Lower lobe of right lung (tissue), 2 donors: ENCODE measurements around the gene SLC25A22. TPM values are rescaled to one million over a fixed set of nuclear protein-coding genes. Genes with fewer than 3 reads are reported as not detected.

Source experiments
- ATAC-seq, 2 donors: fragments of 200-7000 bp; cut with Tn5 transposase; one replicate each; pipeline ENCODE4 v1.9.1; 2020 to 2022; ENCODE audit warnings: mild to moderate bottlenecking in 2 of 2, moderate library complexity in 2 of 2
- DNase-seq: peaks from one replicate; pipeline ENCODE4 v3.0.0-alpha.2; 2020
- H3K27ac ChIP-seq: fragments of 200-600 bp; one replicate; pipeline ENCODE4 v1.8.0; 2022
- H3K27me3 ChIP-seq: fragments of 200-600 bp; one replicate; pipeline ENCODE4 v1.8.0; 2022; ENCODE audit warnings: low read depth
- H3K36me3 ChIP-seq: fragments of 200-600 bp; one replicate; pipeline ENCODE4 v1.8.0; 2022; ENCODE audit warnings: mild to moderate bottlenecking
- H3K4me1 ChIP-seq: fragments of 200-600 bp; one replicate; pipeline ENCODE4 v1.8.0; 2022
- H3K4me3 ChIP-seq: fragments of 200-600 bp; one replicate; pipeline ENCODE4 v1.8.0; 2022; ENCODE audit warnings: mild to moderate bottlenecking
- H3K9me3 ChIP-seq: fragments of 200-600 bp; one replicate; pipeline ENCODE4 v1.8.0; 2022
- CTCF ChIP-seq: fragments of 200-600 bp; IDR thresholded peaks from one replicate; pipeline ENCODE4 v1.8.0; 2022; ENCODE audit warnings: antibody characterized with exemption, mild to moderate bottlenecking
- intact Hi-C: fragments of 100-400 bp; cut with DNase I; formaldehyde crosslinking; loops from one replicate; pipeline ENCODE4 v1.11.0; 2022
- total RNA-seq: library from RNA; stranded (reverse); fragmentation: NEBNext Ultra II Directional; extraction: Animal tissue kit (Norgen Biotek cat#: 25700); gene quantifications from one replicate; pipeline ENCODE4 v1.2.1, GENCODE V29; 2021
- donor health status: DM: no; HTN: yes; CAD: no; lungs with severe emphysema.

SLC25A22 gene
- total RNA-seq, 1 donor from 2014 or later, result 18.2 TPM

- Histone ChIP-seq H3K4me1 (peaks cover 37% of the 10 kb centered on the region), H3K4me3 (peak overlapping the region; percentile 80), H3K27me3 (no peaks in the 10 kb centered on the region), H3K27ac (peak overlapping the region; percentile 81), H3K9me3 (no peaks in the 10 kb centered on the region), H3K36me3 (peaks cover 40% of the 10 kb centered on the region)
- DNase-seq, result peak; percentile 90
- peak; percentile 82 to 84 for ATAC-seq
- TF ChIP-seq CTCF, result no peak
- intact Hi-C loops, result no loop called here
Measured at GRCh38 chr11:795634-796564, 2.2 kb downstream of the SLC25A22 start.

GRCh38 chr11:794766-795633, 3.1 kb downstream of the SLC25A22 start:
- Histone ChIP-seq H3K27me3 (peaks cover under 1% of the 10 kb centered on the region), H3K27ac (peak overlapping the region; percentile 81), H3K4me1 (peaks cover 37% of the 10 kb centered on the region), H3K9me3 (no peaks in the 10 kb centered on the region), H3K4me3 (peak overlapping the region; percentile 80), H3K36me3 (peaks cover 31% of the 10 kb centered on the region)
- DNase-seq (no peak), ATAC-seq (peak; percentile 11 to 57)
- intact Hi-C loops, result no loop called here
- TF ChIP-seq CTCF, result no peak

GRCh38 chr11:794013-794765, 3.9 kb downstream of the SLC25A22 start:
- intact Hi-C loops, result no loop called here
- DNase-seq (no peak), ATAC-seq (no peak)
- TF ChIP-seq CTCF, result no peak
- Histone ChIP-seq H3K4me1 (peaks cover 37% of the 10 kb centered on the region), H3K36me3 (peaks cover 23% of the 10 kb centered on the region), H3K27ac (no peak overlapping the region), H3K27me3 (peaks cover 9% of the 10 kb centered on the region), H3K4me3 (peak overlapping the region; percentile 80), H3K9me3 (no peaks in the 10 kb centered on the region)

- Histone ChIP-seq H3K27me3 (peaks cover 15% of the 10 kb centered on the region), H3K9me3 (no peaks in the 10 kb centered on the region), H3K27ac (no peak overlapping the region), H3K4me1 (peaks cover 36% of the 10 kb centered on the region), H3K4me3 (no peak overlapping the region), H3K36me3 (peaks cover 20% of the 10 kb centered on the region)
- ATAC-seq, result no peak
- no peak for DNase-seq
- TF ChIP-seq CTCF, result no peak
- intact Hi-C loops, result no loop called here
Measured at GRCh38 chr11:793556-793955, 4.5 kb downstream of the SLC25A22 start.

GRCh38 chr11:792873-793272, 5.2 kb downstream of the SLC25A22 start:
- no peak for TF ChIP-seq CTCF
- no peak overlapping the region for H3K4me3 ChIP-seq
- H3K36me3 ChIP-seq, result peaks cover 20% of the 10 kb centered on the region
- H3K27me3 ChIP-seq, result peaks cover 18% of the 10 kb centered on the region
- H3K27ac ChIP-seq, result no peak overlapping the region
- H3K9me3 ChIP-seq, result no peaks in the 10 kb centered on the region
- ATAC-seq (no peak), DNase-seq (no peak)
- peaks cover 32% of the 10 kb centered on the region for H3K4me1 ChIP-seq
- intact Hi-C loops, result no loop called here
